AG04450 (cell line): Measurements from ENCODE around the gene FAM107B. TPM values are rescaled to one million over a fixed set of nuclear protein-coding genes. Genes with fewer than 3 reads are reported as not detected.

Source experiments
- CTCF ChIA-PET: fragments of 300-600, 350-600 bp; formaldehyde crosslinking; extraction: SDS; loops from one replicate; lab custom pipeline; 2022; ENCODE audit warnings: antibody characterized with exemption, inconsistent platforms; lab: Charles Lee
- POLR2A ChIA-PET: fragments of 350-600 bp; formaldehyde crosslinking; extraction: SDS; loops from one replicate; lab custom pipeline; 2021; ENCODE audit warnings: antibody characterized with exemption, inconsistent platforms; lab: Yijun Ruan, JAX
- DNase-seq: peaks from one replicate; pipeline ENCODE4 v3.0.0-alpha.2; 2011; ENCODE audit warnings: low read depth, low spot score
- H3K27ac ChIP-seq: one replicate; pipeline ENCODE4 v1.5.1; 2012; ENCODE audit warnings: low read depth, low read length, control low read depth
- H3K27me3 ChIP-seq: one replicate; pipeline ENCODE4 v1.6.0; 2012; ENCODE audit warnings: low read length; ENCODE audit not compliant: control insufficient read depth, insufficient read depth
- H3K4me3 ChIP-seq: 2 replicates; pipeline ENCODE4 v1.5.1; 2011; ENCODE audit warnings: mild to moderate bottlenecking, low read depth, low read length, control low read depth
- H3K9me3 ChIP-seq: 2 replicates; pipeline ENCODE4 v1.5.1; 2012; ENCODE audit warnings: low read length; ENCODE audit not compliant: control insufficient read depth, insufficient read depth
- CTCF ChIP-seq: IDR thresholded peaks from 2 replicates; pipeline ENCODE4 v1.5.1; 2011; ENCODE audit warnings: low read depth, low read length, control low read depth, inconsistent platforms
- polyA plus RNA-seq: library from polyadenylated mRNA; depleted of rRNA; stranded (reverse); fragments of >200 nt; gene quantifications from 2 replicates; pipeline ENCODE4 v1.2.3, GENCODE V29; 2011

The FAM107B gene
- polyA plus RNA-seq, 1 experiment = 41.4 TPM

- no peak for TF ChIP-seq CTCF
- no peaks in the 10 kb centered on the region for H3K9me3 ChIP-seq
- ChIA-PET CTCF (interaction anchor here (0.6 to 1.0 kb wide), 4 partner anchors 11 to 77 kb away, joined by 3 to 5 read pairs (median 3); no protein-coding TSS in a partner anchor), POLR2A (interaction anchor here (0.7 to 0.9 kb wide), 2 partner anchors 44 to 264 kb away, joined by 3 read pairs; no protein-coding TSS in a partner anchor)
- peaks cover 12% of the 10 kb centered on the region for H3K27me3 ChIP-seq
- H3K27ac ChIP-seq = peak overlapping the region; percentile 25
- no peak for DNase-seq
- H3K4me3 ChIP-seq = no peak overlapping the region
Observed at GRCh38 chr10:14751014-14751896, 23.4 kb downstream of the FAM107B start.

GRCh38 chr10:14749070-14749809 is 25.5 kb downstream of the FAM107B start:
- Histone ChIP-seq H3K27ac (no peak overlapping the region), H3K9me3 (no peaks in the 10 kb centered on the region), H3K4me3 (no peak overlapping the region), H3K27me3 (peaks cover 9% of the 10 kb centered on the region)
- ChIA-PET POLR2A (no interaction called here), CTCF (no interaction called here)
- TF ChIP-seq CTCF = no peak
- no peak for DNase-seq

GRCh38 chr10:14748441-14748840 is 26.3 kb downstream of the FAM107B start:
- no peak overlapping the region for H3K4me3 ChIP-seq
- ChIA-PET CTCF (no interaction called here), POLR2A (no interaction called here)
- TF ChIP-seq CTCF = no peak
- H3K27ac ChIP-seq = no peak overlapping the region
- DNase-seq = no peak
- peaks cover 8% of the 10 kb centered on the region for H3K27me3 ChIP-seq
- no peaks in the 10 kb centered on the region for H3K9me3 ChIP-seq

- CTCF ChIA-PET = interaction anchor here (1.3 kb wide), 1 partner anchor 8 kb away, joined by 3 read pairs; no protein-coding TSS in a partner anchor
- POLR2A ChIA-PET = no interaction called here
- no peak for TF ChIP-seq CTCF
- peaks cover 8% of the 10 kb centered on the region for H3K27me3 ChIP-seq
- H3K27ac ChIP-seq = no peak overlapping the region
- H3K9me3 ChIP-seq = no peaks in the 10 kb centered on the region
- DNase-seq = no peak
- no peak overlapping the region for H3K4me3 ChIP-seq
Observed at GRCh38 chr10:14742815-14743214, 31.9 kb downstream of the FAM107B start.
